Measurements from ENCODE around the gene SLC2A4.

- no peak for TF ChIP-seq CTCF (IDR thresholded peaks at IDR 0.05; ENCODE audit: borderline replicate concordance, extremely low read depth, low read length, poor library complexity, severe bottlenecking)
- TF ChIP-seq EZH2 (IDR thresholded peaks at IDR 0.05; ENCODE audit: borderline replicate concordance, low read depth, low read length, severe bottlenecking): no peak
Observed at GRCh38 chr17:7317161-7317803, 35.8 kb downstream of the SLC2A4 start.
